Motor neuron (in vitro differentiated cells): ENCODE measurements around the gene CLK2. TPM values are rescaled to one million over a fixed set of nuclear protein-coding genes. Genes with fewer than 3 reads are reported as not detected.
A peak's percentile ranks its signal among the peaks of the same experiment; 100 is the strongest.
"Not testable (repeated sequence)": the region's sequence is repeated elsewhere in the genome, so short reads cannot be mapped to it uniquely, and the experiment has no call there.

Source experiments
- ATAC-seq, 8 experiments: fragments of 200-7000 bp; cut with Tn5 transposase; replicated peaks in 6 of 8; 2 replicates each; pipeline ENCODE4 v1.8.0; 2021; ENCODE audit warnings: mild to moderate bottlenecking in 8 of 8, moderate library complexity in 8 of 8
- H3K27ac ChIP-seq, 2 donors: fragments of 250-450 bp; sonication (Bioruptor Pico); 2 replicates each; pipeline ENCODE4 v1.9.0; 2021; ENCODE audit warnings: antibody characterized with exemption in 2 of 2, mild to moderate bottlenecking in 2 of 2, moderate library complexity in 1 of 2
- H3K4me1 ChIP-seq, 2 donors: fragments of 250-450 bp; sonication (Bioruptor Pico); replicated peaks in 1 of 2; 2 replicates each; pipeline ENCODE4 v1.6.1; 2021; ENCODE audit warnings: antibody characterized with exemption in 2 of 2, mild to moderate bottlenecking in 2 of 2, moderate library complexity in 1 of 2
- H3K4me3 ChIP-seq, 5 donors: fragments of 250-450 bp; sonication (Bioruptor Pico); 2 replicates each; pipeline ENCODE4 v1.9.0; 2021; ENCODE audit warnings: antibody characterized with exemption in 5 of 5, mild to moderate bottlenecking in 5 of 5, moderate library complexity in 4 of 5
- WGBS, 10 experiments: fragments of 450-650 bp; shearing (Covaris generic); methylation state at CpG; one replicate each; pipeline ENCODE4 v1.0.0; 2022; 5-methylcytosine and 5-hydroxymethylcytosine counted together
- in situ Hi-C, 9 experiments: fragments of 400-800 bp; cut with MboI; loops; one replicate each; pipeline ENCODE4 v1.15.0; 2021; ENCODE audit warnings: low sequenced_read_pairs in 9 of 9, low pct_unique_long_range_greater_than_20kb in 2 of 9; ENCODE audit not compliant: unreplicated experiment in 9 of 9
- total RNA-seq, 8 experiments: library from RNA; unstranded; fragments of 300-600 nt; gene quantifications; 2 replicates each; pipeline versions ENCODE4 v1.2.3 to v1.2.4, GENCODE V29; 2022

Gene CLK2
- total RNA-seq, 8 experiments from 2014 or later: 25.4 to 103 (median 48.0) TPM

GRCh38 chr1:155255243-155256007, 17.9 kb downstream of the CLK2 start, which contains the start of gene ENTREP3:
Gene ENTREP3 (minus strand): TSS chr1:155255483. CDS start chr1:155254877, 606 bp downstream.
- peak; percentile 67 to 87 (median 84) for ATAC-seq
- WGBS, 10 experiments: 0 to 31% (median 2%) methylated on average over 1 to 13 of the region's 54 CpGs; no CpG with 5 or more reads in 5 of the 10 experiments
- Histone ChIP-seq H3K4me3 (peak within 1 kb of the TSS; percentile 54 to 89 (median 67)), H3K4me1 (peaks cover 24 to 30% of the 10 kb centered on the region in 2 donors), H3K27ac (peak within 1 kb of the TSS; percentile 79 to 89)
- in situ Hi-C loops: no loop called here

- H3K4me3 ChIP-seq: peak overlapping the region; percentile 54 to 89 (median 67)
- 0 to 31% (median 18%) methylated on average over 3 to 6 of the region's 35 CpGs; no CpG with 5 or more reads in 6 of the 10 experiments for WGBS, 10 experiments
- peak; percentile 0 to 31 (median 17) for ATAC-seq
- peaks cover 25 to 30% of the 10 kb centered on the region in 2 donors for H3K4me1 ChIP-seq
- H3K27ac ChIP-seq: peak overlapping the region; percentile 79 to 89
- in situ Hi-C loops: no loop called here
These were observed 18.5 kb downstream of the CLK2 start for GRCh38 chr1:155254714-155255242.

GRCh38 chr1:155254228-155254713, 19.0 kb downstream of the CLK2 start:
- H3K27ac ChIP-seq: peak overlapping the region; percentile 79 to 89
- peak in 3 of 8 experiments; percentile 0 to 12 (median 3) for ATAC-seq
- H3K4me3 ChIP-seq: peak overlapping the region; percentile 54 to 89 (median 67)
- in situ Hi-C loops: no loop called here
- H3K4me1 ChIP-seq: peaks cover 25 to 30% of the 10 kb centered on the region in 2 donors
- 0 to 80% (median 39%) methylated on average over 1 to 6 of the region's 12 CpGs; no CpG with 5 or more reads in 3 of the 10 experiments for WGBS, 10 experiments

DNA sequence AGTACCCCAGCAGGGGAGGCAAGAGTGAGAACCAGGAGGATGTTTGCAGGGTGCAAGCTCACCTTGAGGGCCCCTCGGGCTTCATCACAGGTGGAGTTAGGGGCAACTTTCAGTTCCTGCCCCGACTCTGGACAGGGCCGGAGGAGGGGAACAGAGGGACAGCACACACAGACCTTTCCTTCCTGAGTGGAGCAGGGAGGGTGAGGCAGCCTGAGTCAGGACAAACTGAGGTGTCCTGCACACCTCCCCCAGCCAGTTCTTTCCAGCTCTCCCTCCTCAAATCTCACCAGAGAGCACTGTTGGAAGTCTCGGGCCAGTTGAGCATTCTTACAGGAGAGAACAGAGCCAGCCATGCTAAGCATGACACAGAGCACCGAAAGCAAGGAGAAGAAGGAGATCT, 19.5 kb downstream of the CLK2 start:
- WGBS, 10 experiments: 35 to 78% (median 50%) methylated on average over 1 to 5 of the region's 5 CpGs; no CpG with 5 or more reads in 4 of the 10 experiments
- Histone ChIP-seq H3K4me1 (peaks cover 25 to 30% of the 10 kb centered on the region in 2 donors), H3K4me3 (peak overlapping the region in 4 of 5 donors; percentile 54 to 67 (median 62)), H3K27ac (no peak overlapping the region)
- in situ Hi-C loops: no loop called here
- no peak for ATAC-seq

DNA sequence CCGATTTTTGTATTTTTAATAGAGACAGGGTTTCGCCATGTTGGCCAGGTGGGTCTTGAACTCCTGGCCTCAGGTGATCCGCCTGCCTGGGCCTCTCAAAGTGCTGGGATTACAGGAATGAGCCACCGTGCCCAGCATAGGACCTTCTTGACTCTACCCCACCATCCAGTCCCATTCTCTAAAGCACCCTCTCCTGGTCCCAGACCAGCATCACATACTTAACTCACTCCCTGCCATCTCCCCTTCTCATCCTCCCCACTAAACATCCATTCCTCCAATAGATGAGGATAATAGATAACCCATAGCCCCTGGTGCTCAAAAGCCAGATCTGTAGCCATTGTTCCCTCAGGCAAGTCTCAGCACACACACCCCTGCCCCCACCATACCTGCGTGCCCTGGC, 20.1 kb downstream of the CLK2 start:
- 79 to 88% (median 81%) methylated on average over 2 to 4 of the region's 5 CpGs; no CpG with 5 or more reads in 7 of the 10 experiments for WGBS, 10 experiments
- H3K27ac ChIP-seq: no peak overlapping the region
- H3K4me1 ChIP-seq: peaks cover 25 to 30% of the 10 kb centered on the region in 2 donors
- H3K4me3 ChIP-seq: peak overlapping the region in 3 of 5 donors; percentile 58 to 67 (median 67)
- ATAC-seq: no peak
- in situ Hi-C loops: no loop called here

DNA sequence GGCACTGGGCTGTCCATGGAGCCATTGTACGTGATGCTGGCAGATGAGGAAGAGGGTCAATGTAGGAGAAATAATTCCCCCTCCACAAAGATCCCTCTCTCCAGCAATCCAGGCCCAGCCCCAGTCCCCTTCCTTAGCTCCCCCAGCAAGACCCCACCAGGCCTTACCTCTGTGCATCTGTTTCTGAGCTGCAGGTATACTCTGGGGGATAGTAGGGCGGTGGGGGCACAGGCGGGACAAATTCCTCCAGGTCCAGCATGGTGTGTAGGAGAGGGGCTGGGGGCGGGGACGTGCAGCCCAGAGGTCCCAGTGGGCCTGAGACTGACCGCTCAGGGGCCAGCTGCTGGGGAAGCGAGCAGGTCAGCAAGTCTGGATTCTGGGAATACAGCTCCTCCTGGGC, 21.7 kb downstream of the CLK2 start:
- ATAC-seq: no peak
- WGBS, 10 experiments: 90% methylated on average over 2 of the region's 7 CpGs; no CpG with 5 or more reads in 9 of the 10 experiments

DNA sequence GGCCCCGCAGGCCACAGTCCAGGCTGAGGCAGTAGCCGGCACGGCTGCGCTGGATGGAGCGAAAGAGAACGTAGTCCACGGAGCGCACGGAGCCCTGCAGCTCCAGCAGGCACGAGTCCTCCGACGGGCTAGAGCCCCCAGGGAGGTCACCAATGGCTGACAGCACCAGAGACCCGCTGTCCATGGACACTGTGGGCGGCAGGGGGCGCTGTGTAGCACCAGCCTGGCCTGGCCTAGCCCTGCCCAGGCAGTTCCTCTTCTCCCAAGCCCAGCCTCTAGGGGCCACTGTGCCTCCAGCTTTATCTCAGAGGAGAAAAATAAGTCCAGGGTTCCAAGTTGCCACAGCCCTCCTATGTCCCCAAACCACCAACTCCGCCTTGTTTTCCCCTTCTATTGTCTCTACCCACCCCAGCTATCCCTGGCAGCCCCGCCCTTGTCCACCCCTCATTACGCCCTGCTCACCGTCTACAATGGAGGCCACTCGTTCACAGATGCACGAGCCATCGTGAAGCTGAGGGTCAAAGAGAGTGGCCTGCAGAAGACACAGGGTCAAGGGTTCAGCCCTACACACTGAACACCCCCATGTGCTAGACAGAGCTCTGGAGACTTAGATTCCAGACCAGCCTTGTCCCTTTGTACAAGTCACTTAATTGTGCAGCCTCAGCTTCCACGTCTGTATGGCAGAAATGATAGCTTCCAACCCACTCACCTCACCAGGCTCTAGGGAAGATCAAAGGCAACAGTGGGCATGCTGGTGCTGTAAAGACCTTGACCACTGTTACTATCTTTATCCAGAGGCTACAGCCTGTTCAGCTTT, 22.5 kb downstream of the CLK2 start:
- WGBS, 10 experiments: 0 to 63% (median 26%) methylated on average over 1 to 7 of the region's 23 CpGs; no CpG with 5 or more reads in 3 of the 10 experiments
- peak overlapping the region in 2 of 5 donors; percentile 0 to 3 for H3K4me3 ChIP-seq
- in situ Hi-C loops: no loop called here
- H3K4me1 ChIP-seq: peaks cover 24 to 28% of the 10 kb centered on the region in 2 donors
- H3K27ac ChIP-seq: peak overlapping the region in 1 of 2 donors; percentile 11
- ATAC-seq: peak; percentile 55 to 78 (median 64)

More for the DNA sequence above, 21.7 kb downstream of the CLK2 start:
- peaks cover 25 to 30% of the 10 kb centered on the region in 2 donors for H3K4me1 ChIP-seq
- in situ Hi-C loops: no loop called here
- no peak overlapping the region for H3K4me3 ChIP-seq
- no peak overlapping the region for H3K27ac ChIP-seq

- Histone ChIP-seq H3K4me1 (peaks cover 27 to 29% of the 10 kb centered on the region in 2 donors), H3K27ac (peak overlapping the region in 1 of 2 donors; percentile 11), H3K4me3 (no peak overlapping the region)
- WGBS, 10 experiments: 80% methylated on average over 4 of the region's 28 CpGs; no CpG with 5 or more reads in 9 of the 10 experiments
- no peak for ATAC-seq
- in situ Hi-C loops: no loop called here
These were observed 23.1 kb downstream of the CLK2 start for GRCh38 chr1:155250246-155250632.

DNA sequence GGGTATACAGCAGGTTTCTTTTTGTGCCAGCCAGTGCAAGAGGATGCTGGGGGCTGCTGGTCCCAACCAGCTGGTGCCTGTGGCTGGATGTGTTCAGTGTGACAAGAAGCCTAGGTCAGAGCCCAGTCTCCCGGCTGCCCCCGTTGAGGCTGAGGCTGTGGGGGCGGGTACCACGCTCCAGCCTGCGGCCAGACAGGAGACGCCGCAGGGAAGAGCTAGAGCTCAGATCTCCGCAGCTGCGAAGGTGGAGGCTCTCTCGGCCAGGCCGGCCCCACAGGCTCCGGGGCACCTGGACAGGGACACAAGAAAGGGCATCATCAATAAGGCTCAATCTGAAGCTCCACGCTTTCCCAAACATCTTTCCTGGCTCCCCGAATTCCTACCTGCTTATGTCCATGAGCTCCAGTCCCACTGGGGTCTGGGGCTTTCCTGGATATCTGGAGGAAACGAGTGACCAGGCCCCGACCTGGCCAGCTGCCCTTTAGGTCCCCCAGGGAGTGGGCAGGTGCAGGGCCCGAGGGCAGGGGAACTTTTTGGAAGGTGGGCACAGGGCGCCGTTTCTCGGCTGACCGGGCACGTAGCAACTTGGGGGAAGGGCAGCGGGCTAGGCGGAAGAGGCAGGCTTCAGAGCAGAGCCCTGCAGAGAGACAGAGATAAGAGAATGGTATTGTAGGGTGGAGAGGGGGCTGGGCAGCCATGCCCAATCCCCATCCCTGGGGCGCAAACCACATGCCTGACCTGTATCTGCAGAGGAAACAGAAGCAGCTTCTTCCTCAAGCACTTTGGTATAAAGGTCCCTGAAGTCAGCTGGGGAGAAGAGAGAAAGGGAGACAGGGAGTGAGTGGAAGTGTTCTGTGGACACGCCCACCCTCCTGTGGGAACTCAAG, 25.4 kb downstream of the CLK2 start:
- H3K27ac ChIP-seq: no peak overlapping the region
- in situ Hi-C loops: no loop called here
- H3K4me3 ChIP-seq: no peak overlapping the region

GRCh38 chr1:155246796-155247195, 26.5 kb downstream of the CLK2 start:
- H3K27ac ChIP-seq, H3K4me3 ChIP-seq, ATAC-seq, in situ Hi-C loops: not testable (repeated sequence)
- WGBS, 10 experiments: 83 to 100% (median 99%) methylated on average over 2 to 3 of the region's 3 CpGs; no CpG with 5 or more reads in 2 of the 10 experiments
- H3K4me1 ChIP-seq: peaks cover 23 to 26% of the 10 kb centered on the region in 2 donors

More for the DNA sequence above, 25.4 kb downstream of the CLK2 start:
- no peak for ATAC-seq
- H3K4me1 ChIP-seq: peaks cover 23 to 24% of the 10 kb centered on the region in 2 donors
- 70 to 97% (median 89%) methylated on average over 2 to 22 of the region's 26 CpGs; no CpG with 5 or more reads in 4 of the 10 experiments for WGBS, 10 experiments

DNA sequence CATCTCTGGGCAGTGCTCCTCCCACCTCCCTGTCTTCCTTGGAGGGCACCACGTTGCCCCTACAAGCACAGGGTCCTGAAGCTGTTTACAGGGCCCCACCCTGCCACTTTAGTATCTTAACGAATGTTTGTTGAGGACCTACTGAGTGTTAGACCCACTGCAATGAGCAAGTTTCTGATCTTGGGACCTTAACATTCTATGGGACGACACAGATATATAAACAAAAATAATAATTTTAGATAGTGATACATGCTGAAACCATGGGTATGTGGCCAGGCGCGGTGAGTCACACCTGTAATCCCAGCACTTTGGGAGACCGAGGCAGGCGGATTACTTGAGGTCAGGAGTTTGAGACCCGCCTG, 28.2 kb downstream of the CLK2 start:
- Histone ChIP-seq H3K4me1 (peaks cover 22 to 26% of the 10 kb centered on the region in 2 donors), H3K4me3 (peak overlapping the region; percentile 33 to 45 (median 41)), H3K27ac (peak overlapping the region; percentile 84 to 91)
- ATAC-seq: no peak
- in situ Hi-C loops: no loop called here
- WGBS, 10 experiments: 0 to 100% (median 63%) methylated on average over 2 to 8 of the region's 8 CpGs; no CpG with 5 or more reads in 1 of the 10 experiments
